Spleen (tissue), 11 donors: Measurements from ENCODE around the gene AFF4. TPM values are rescaled to one million over a fixed set of nuclear protein-coding genes. Genes with fewer than 3 reads are reported as not detected.

ENCODE experiments used
- DNase-seq: peaks from one replicate; pipeline ENCODE4 v3.0.0-alpha.2; 2020
- H3K27ac ChIP-seq, 8 donors: fragments of 200-600 bp; sonication (generic) in 7 of 8; 1 replicate in 4 of 8; 2 replicates in 4 of 8; pipeline versions ENCODE4 v1.5.0 to v1.8.0; 2016 to 2021; ENCODE audit warnings: inconsistent platforms in 4 of 8, mild to moderate bottlenecking in 4 of 8, moderate library complexity in 1 of 8
- H3K27me3 ChIP-seq, 7 donors: fragments of 200-600 bp; sonication (generic) in 6 of 7; replicated peaks in 1 of 7; 1 replicate in 4 of 7; 2 replicates in 3 of 7; pipeline versions ENCODE4 v1.5.0 to v1.8.0; 2016 to 2021; ENCODE audit warnings: inconsistent platforms in 3 of 7, mild to moderate bottlenecking in 1 of 7
- H3K36me3 ChIP-seq, 6 donors: fragments of 200-600 bp; sonication (generic) in 5 of 6; 1 replicate in 4 of 6; 2 replicates in 2 of 6; pipeline versions ENCODE4 v1.5.0 to v1.8.0; 2016 to 2021; ENCODE audit warnings: inconsistent platforms in 2 of 6
- H3K4me1 ChIP-seq, 6 donors: fragments of 200-600 bp; sonication (generic) in 5 of 6; 1 replicate in 3 of 6; 2 replicates in 3 of 6; pipeline versions ENCODE4 v1.5.0 to v1.8.0; 2016 to 2021; ENCODE audit warnings: inconsistent platforms in 3 of 6
- H3K4me3 ChIP-seq, 8 donors: fragments of 200-600 bp; sonication (generic) in 7 of 8; 1 replicate in 4 of 8; 2 replicates in 4 of 8; pipeline versions ENCODE4 v1.5.0 to v1.8.0; 2016 to 2021; ENCODE audit warnings: inconsistent platforms in 4 of 8, mild to moderate bottlenecking in 4 of 8, moderate library complexity in 2 of 8
- H3K9me3 ChIP-seq, 8 donors: fragments of 200-600 bp; sonication (generic) in 7 of 8; 1 replicate in 4 of 8; 2 replicates in 4 of 8; pipeline versions ENCODE4 v1.5.0 to v1.8.0; 2016 to 2021; ENCODE audit warnings: inconsistent platforms in 4 of 8
- POLR2A ChIP-seq, 3 donors: fragments of 450-650 bp; IDR thresholded peaks; one replicate each; pipeline ENCODE4 v1.5.1; 2017; ENCODE audit warnings: antibody characterized with exemption in 3 of 3, mild to moderate bottlenecking in 1 of 3
- POLR2AphosphoS5 ChIP-seq, 3 donors: sonication (generic); formaldehyde crosslinking; IDR thresholded peaks; one replicate each; pipeline ENCODE4 v1.5.1; 2017; ENCODE audit warnings: antibody characterized with exemption in 3 of 3
- WGBS, 5 donors: extraction: QIAGEN DNeasy Blood & Tissue Kit in 3 of 5; methylation state at CpG; one replicate each; pipeline versions ENCODE4 v1.1.5 to v1.1.7; 2013 to 2018; 5-methylcytosine and 5-hydroxymethylcytosine counted together
- intact Hi-C: fragments of 100-400 bp; cut with DNase I; formaldehyde crosslinking; loops from one replicate; pipeline ENCODE4 v1.15.0; 2023; ENCODE audit warnings: low total_unique reads
- polyA plus RNA-seq, 3 donors: library from polyadenylated mRNA; stranded (reverse); fragments of 200-250 nt; gene quantifications; one replicate each; pipeline ENCODE4 v1.2.1, GENCODE V29; 2013
- total RNA-seq, 7 donors: library from RNA; depleted of rRNA in 3 of 7; stranded (reverse); fragments of >200 nt in 3 of 7; fragmentation: NEBNext Ultra II Directional in 4 of 7; extraction: Animal tissue kit (Norgen Biotek cat#: 25700) in 4 of 7; gene quantifications; one replicate each; pipeline versions ENCODE4 v1.1.0 to v1.2.1, GENCODE V29; 2016 to 2021
- TF ChIP-seq, protein P1 (sequence below), 11 experiments: fragments of 200-600 bp in 7 of 11; fragments of 450-650 bp in 4 of 11; sonication (generic) in 4 of 11; IDR thresholded peaks in 8 of 11; conservative IDR thresholded peaks in 3 of 11; 1 replicate in 7 of 11; 2 replicates in 4 of 11; pipeline versions ENCODE4 v1.4.0 to v1.8.0; 2016 to 2021; ENCODE audit warnings: antibody characterized with exemption in 11 of 11, inconsistent platforms in 4 of 11, mild to moderate bottlenecking in 1 of 11
- donor health status: healthy with polysubstance abuse.
- donor health status: DM: no; HTN: no; CAD: no; lungs with moderate emphysema.
- donor health status: DM: no; HTN: no; CAD: no.
- donor health status: Bipolar disorder and iron deficiency.
- donor health status: healthy.
- donor health status: DM: no; HTN: no; CAD: no.
- donor health status: DM: yes; HTN: yes; CAD: no.

The AFF4 gene
- total and polyA plus RNA-seq, 10 donors = 5.1 to 84.3 (median 65.1) TPM

DNA sequence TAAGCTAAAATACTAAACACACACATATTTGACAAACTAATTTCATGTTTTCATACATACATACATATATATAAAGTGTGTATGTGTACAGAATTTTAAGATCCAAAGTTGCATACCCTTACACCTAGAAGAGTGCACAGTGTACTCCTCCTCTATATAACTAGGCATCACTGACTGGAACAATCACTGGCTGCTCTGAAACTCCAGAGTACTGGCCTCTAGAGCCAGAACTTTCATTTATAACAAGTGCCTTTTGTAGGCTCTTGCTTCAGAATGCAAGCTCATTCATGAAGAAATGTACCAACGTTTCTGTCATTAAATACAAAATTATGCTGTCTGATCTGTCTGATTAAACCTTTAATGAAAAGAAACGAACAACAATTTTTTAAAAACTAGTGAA, 86.0 kb downstream of the AFF4 start:
- 81 to 92% (median 88%) methylated on average over 2 of the region's 2 CpGs for WGBS, 5 donors

DNA sequence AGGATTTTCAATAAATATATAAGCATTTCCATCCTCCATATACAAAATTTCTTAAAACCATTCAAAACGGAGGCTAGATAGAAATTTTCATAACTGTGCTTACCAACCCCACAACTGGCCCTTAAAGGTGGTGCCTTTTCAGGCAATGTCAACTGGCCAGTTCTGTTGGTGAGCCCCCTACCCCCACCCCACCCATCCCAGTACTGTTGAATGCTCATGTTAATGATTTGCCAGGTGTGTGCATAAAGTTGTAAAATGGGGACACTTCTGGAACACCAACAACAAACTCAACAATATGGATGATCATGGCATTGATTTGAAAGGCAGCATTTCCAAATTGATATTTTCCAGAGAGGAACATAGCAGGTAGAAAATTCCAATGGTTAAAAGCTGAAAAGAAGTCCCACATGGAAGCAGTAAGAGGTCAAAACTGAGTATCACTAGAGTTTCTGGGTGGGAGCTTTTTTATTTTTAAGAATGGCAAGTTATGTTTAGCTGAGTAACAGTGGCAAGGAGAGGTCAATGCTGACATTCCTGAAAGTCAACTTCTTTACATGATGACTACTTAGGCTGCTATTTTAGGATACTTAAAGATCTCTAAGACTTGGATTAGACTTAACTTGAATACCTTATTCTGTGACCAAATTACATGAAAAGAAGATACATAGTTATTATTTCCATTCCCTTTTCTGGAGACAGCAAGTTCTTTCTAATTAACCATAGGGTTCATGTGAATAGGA, 87.2 kb downstream of the AFF4 start:
- H3K27me3 ChIP-seq = no peaks in the 10 kb centered on the region
- WGBS, 5 donors = 84 to 93% (median 91%) methylated on average over 1 of the region's 1 CpG
- intact Hi-C loops = no loop called here
- H3K36me3 ChIP-seq = peaks cover 0 to 100% (median 50%) of the 10 kb centered on the region in 6 donors
- DNase-seq = no peak
- H3K4me1 ChIP-seq = no peaks in the 10 kb centered on the region
- H3K4me3 ChIP-seq = no peak overlapping the region
- H3K9me3 ChIP-seq = no peaks in the 10 kb centered on the region
- H3K27ac ChIP-seq = no peak overlapping the region
- no peak for TF ChIP-seq POLR2AphosphoS5 (IDR thresholded peaks at IDR 0.05)
- TF ChIP-seq, protein P1, sequence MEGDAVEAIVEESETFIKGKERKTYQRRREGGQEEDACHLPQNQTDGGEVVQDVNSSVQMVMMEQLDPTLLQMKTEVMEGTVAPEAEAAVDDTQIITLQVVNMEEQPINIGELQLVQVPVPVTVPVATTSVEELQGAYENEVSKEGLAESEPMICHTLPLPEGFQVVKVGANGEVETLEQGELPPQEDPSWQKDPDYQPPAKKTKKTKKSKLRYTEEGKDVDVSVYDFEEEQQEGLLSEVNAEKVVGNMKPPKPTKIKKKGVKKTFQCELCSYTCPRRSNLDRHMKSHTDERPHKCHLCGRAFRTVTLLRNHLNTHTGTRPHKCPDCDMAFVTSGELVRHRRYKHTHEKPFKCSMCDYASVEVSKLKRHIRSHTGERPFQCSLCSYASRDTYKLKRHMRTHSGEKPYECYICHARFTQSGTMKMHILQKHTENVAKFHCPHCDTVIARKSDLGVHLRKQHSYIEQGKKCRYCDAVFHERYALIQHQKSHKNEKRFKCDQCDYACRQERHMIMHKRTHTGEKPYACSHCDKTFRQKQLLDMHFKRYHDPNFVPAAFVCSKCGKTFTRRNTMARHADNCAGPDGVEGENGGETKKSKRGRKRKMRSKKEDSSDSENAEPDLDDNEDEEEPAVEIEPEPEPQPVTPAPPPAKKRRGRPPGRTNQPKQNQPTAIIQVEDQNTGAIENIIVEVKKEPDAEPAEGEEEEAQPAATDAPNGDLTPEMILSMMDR (IDR thresholded peaks at IDR 0.05 in 8 of 11, conservative IDR thresholded peaks at IDR 0.05 in 3 of 11) = no peak
- no peak for TF ChIP-seq POLR2A (IDR thresholded peaks at IDR 0.05)

More for the DNA sequence above, 86.0 kb downstream of the AFF4 start:
- intact Hi-C loops = no loop called here
- H3K36me3 ChIP-seq = peaks cover 0 to 100% (median 58%) of the 10 kb centered on the region in 6 donors
- DNase-seq = no peak
- H3K9me3 ChIP-seq = no peaks in the 10 kb centered on the region
- no peaks in the 10 kb centered on the region for H3K4me1 ChIP-seq
- H3K4me3 ChIP-seq = no peak overlapping the region
- TF ChIP-seq, protein P1 (IDR thresholded peaks at IDR 0.05 in 8 of 11, conservative IDR thresholded peaks at IDR 0.05 in 3 of 11) = no peak
- no peak for TF ChIP-seq POLR2AphosphoS5 (IDR thresholded peaks at IDR 0.05)
- TF ChIP-seq POLR2A (IDR thresholded peaks at IDR 0.05) = no peak
- no peak overlapping the region for H3K27ac ChIP-seq
- H3K27me3 ChIP-seq = no peaks in the 10 kb centered on the region

DNA sequence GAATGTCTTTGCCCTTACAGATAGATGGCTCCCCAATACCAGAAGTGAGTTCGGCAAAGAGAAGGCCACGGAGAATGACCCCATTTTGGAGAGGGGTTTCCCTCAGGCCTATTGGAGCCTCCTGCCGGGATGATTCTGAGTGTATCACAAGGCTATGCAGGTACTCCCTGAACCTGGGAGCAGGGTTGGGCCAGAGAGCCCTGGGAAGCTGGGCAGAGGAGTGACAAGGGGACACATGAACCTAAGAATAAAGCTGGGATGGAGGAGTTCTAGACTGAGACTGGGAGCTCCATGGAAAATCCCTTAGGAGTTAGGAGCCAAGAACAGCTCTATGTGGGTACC, 89.5 kb downstream of the AFF4 start:
- no peak overlapping the region for H3K27ac ChIP-seq
- peaks cover 0 to 100% (median 37%) of the 10 kb centered on the region in 6 donors for H3K36me3 ChIP-seq
- no peaks in the 10 kb centered on the region for H3K9me3 ChIP-seq
- no peak overlapping the region for H3K4me3 ChIP-seq
- intact Hi-C loops = no loop called here
- 90 to 100% (median 96%) methylated on average over 3 of the region's 3 CpGs for WGBS, 5 donors
- TF ChIP-seq, protein P1 (IDR thresholded peaks at IDR 0.05 in 8 of 11, conservative IDR thresholded peaks at IDR 0.05 in 3 of 11) = no peak
- TF ChIP-seq POLR2AphosphoS5 (IDR thresholded peaks at IDR 0.05) = no peak
- no peak for TF ChIP-seq POLR2A (IDR thresholded peaks at IDR 0.05)
- H3K4me1 ChIP-seq = no peaks in the 10 kb centered on the region
- no peaks in the 10 kb centered on the region for H3K27me3 ChIP-seq
- DNase-seq = no peak

DNA sequence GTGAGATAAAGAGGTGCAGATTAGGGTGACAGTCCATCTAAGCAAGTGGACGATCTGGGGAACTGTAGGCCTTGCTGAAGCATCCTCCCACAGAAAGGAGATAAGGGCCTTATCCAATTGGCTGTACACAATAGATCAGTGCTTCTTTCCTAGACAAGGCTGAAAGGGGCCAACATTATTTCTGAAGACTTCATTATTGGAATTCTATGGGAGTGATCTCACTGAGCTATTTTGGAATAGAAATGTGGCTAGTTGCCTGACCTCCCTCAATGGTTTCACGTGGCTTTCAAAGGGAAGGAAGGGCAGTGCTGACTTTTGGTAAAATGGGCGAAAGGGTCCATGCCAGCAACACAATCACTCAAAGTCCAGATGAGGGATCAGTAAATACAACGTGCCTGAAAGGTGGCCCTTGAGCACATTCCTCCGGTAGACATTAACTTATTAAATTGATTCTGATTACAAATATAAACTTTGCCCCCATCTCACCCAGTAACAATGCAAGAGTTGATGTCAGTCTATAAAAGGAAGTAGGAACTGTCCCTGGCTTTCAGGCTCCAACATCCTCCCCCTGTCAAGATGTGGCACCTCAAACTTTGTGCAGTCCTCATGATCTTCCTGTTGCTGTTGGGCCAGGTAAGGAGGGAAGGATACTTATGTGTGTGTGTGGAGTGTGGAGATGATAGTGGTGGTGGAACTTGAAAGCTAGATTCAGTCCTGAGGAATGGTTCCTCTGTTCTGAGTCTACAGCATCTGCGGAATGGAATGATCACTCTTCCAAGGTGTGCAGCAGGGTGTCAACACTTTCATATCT, 90.1 kb downstream of the AFF4 start, which contains the start of gene LEAP2:
Gene LEAP2, plus strand, starts transcription at position 550 of the 811 bp plus-strand sequence. Its CDS starts 27 bp downstream, at position 577.
- no peak for DNase-seq
- Histone ChIP-seq H3K4me1 (peaks cover 0 to 4% (median under 1%) of the 10 kb centered on the region in 6 donors), H3K27ac (no peak within 1 kb of the TSS), H3K27me3 (no peaks in the 10 kb centered on the region), H3K4me3 (no peak within 1 kb of the TSS), H3K9me3 (no peaks in the 10 kb centered on the region), H3K36me3 (peaks cover 1 to 100% (median 41%) of the 10 kb centered on the region in 6 donors)
- WGBS, 5 donors = 73 to 85% (median 76%) methylated on average over 6 of the region's 6 CpGs
- TF ChIP-seq POLR2AphosphoS5 (IDR thresholded peaks at IDR 0.05) (peak in 1 of 3 donors; percentile 62), POLR2A (IDR thresholded peaks at IDR 0.05) (no peak)
- TF ChIP-seq, protein P1 (IDR thresholded peaks at IDR 0.05 in 8 of 11, conservative IDR thresholded peaks at IDR 0.05 in 3 of 11) = no peak
- intact Hi-C loops = no loop called here
